AG04449 (cell line): ENCODE results near the gene DUSP16.
"Not testable (repeated sequence)": the region's sequence is repeated elsewhere in the genome, so short reads cannot be mapped to it uniquely, and the experiment has no call there.

ENCODE experiments used
- CTCF ChIA-PET: fragments of 350-600 bp; formaldehyde crosslinking; extraction: SDS; loops from one replicate; lab custom pipeline; 2021; ENCODE audit warnings: antibody characterized with exemption; lab: Yijun Ruan, JAX
- POLR2A ChIA-PET: fragments of 400-600, 350-600 bp; formaldehyde crosslinking; extraction: SDS; loops from one replicate; lab custom pipeline; 2020; ENCODE audit warnings: antibody characterized with exemption, inconsistent platforms; lab: Yijun Ruan, JAX
- DNase-seq: peaks from one replicate; pipeline ENCODE4 v3.0.0-alpha.2; 2010; ENCODE audit warnings: low read depth, low spot score
- H3K4me3 ChIP-seq: 2 replicates; pipeline ENCODE4 v1.5.1; 2011; ENCODE audit warnings: low read depth, mild to moderate bottlenecking, control low read depth, low read length
- TF ChIP-seq, protein P1 (sequence below): IDR thresholded peaks from one replicate; pipeline ENCODE4 v1.5.1; 2011; ENCODE audit warnings: mild to moderate bottlenecking, moderate library complexity, low read length, control low read depth, inconsistent platforms; ENCODE audit not compliant: insufficient read depth; ENCODE audit errors: missing control alignments

The DUSP16 gene

DNA sequence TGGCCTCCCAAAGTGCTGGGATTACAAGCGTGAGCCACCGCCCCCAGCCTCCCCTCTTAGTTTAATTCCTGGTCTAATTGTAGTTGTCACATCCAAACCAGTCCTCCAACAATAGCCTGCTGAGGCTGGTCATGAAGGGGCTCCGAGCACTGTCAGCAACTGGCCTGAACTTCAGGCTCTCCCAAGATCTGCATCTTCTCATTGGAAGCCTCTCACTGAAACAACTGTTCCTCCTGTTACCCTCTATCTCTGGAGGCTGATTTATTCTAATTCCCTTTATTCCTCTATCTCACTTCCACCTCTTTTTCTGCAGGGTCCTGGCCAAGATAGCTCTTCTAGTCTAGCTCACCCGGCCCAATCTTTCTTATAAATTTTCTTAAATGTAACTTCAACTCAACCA lies 89.4 kb downstream of the DUSP16 start:
- TF ChIP-seq, protein P1, sequence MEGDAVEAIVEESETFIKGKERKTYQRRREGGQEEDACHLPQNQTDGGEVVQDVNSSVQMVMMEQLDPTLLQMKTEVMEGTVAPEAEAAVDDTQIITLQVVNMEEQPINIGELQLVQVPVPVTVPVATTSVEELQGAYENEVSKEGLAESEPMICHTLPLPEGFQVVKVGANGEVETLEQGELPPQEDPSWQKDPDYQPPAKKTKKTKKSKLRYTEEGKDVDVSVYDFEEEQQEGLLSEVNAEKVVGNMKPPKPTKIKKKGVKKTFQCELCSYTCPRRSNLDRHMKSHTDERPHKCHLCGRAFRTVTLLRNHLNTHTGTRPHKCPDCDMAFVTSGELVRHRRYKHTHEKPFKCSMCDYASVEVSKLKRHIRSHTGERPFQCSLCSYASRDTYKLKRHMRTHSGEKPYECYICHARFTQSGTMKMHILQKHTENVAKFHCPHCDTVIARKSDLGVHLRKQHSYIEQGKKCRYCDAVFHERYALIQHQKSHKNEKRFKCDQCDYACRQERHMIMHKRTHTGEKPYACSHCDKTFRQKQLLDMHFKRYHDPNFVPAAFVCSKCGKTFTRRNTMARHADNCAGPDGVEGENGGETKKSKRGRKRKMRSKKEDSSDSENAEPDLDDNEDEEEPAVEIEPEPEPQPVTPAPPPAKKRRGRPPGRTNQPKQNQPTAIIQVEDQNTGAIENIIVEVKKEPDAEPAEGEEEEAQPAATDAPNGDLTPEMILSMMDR: no peak
- no peak for DNase-seq
- ChIA-PET POLR2A (no interaction called here), CTCF (interaction anchor here (0.8 to 1.5 kb wide), 3 partner anchors 21 to 182 kb away, joined by 3 read pairs; no protein-coding TSS in a partner anchor)
- no peak overlapping the region for H3K4me3 ChIP-seq

DNA sequence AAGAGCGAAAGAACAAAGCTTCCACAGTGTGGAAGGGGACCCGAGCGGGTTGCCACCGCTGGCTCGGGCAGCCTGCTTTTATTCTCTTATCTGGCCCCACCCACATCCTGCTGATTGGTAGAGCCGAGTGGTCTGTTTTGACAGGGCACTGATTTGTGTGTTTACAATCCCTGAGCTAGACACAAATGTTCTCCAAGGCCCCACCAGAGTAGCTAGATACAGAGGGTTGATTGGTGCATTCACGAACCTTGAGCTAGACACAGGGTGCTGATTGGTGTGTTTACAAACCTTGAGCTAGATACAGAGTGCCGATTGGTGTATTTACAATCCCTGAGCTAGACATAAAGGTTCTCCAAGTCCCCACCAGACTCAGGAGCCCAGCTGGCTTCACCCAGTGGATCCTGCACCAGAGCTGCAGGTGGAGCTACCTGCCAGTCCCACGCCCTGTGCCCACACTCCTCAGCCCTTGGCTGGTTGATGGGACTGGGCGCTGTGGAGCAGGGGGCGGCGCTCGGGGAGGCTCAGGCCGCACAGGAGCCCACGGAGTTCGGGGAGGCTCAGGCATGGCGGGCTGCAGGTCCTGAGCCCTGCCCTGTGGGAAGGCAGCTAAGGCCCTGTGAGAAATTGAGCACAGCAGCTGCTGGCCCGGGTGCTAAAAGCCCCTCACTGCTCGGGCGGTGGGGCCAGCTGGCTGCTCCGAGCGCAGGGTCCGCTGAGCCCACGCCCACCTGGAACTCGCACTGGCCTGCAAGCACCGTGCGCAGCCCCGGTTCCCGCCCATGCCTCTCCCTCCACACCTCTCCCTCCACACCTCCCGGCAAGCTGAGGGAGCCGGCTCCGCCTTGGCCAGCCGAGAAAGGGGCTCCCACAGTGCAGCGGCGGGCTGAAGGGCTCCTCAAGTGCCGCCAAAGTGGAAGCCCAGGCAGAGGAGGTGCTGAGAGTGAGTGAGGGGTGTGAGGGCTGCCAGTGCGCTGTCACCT lies 90.4 kb downstream of the DUSP16 start:
- CTCF ChIA-PET: interaction anchor here (1.1 to 1.5 kb wide), 2 partner anchors 23 to 183 kb away, joined by 3 read pairs; no protein-coding TSS in a partner anchor
- POLR2A ChIA-PET, DNase-seq, H3K4me3 ChIP-seq: not testable (repeated sequence)

DNA sequence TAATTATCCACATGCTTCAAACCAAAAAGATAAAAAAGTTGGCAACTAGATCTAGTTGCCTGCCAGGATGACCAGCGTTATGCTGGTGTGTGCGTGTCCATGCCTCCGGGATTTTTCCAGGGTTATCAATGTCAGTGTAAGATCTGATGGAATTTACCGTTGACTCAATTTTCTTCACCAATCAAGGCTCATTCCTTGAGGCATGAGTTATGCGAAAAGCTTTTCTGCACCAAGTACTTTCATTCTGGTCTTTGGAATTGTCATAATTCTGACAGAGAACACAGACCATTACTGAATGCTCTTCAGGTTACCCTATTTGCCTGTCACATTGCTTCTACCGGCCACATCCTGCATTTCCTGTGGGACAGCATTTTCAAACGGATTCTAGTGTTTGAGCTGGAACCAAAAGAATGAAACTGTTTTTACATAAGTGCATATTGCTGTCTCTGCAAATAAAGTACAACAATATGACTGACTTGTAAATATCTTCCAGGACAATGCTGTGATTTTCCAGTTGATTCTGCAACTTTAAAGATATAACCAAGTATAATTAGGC lies 91.8 kb downstream of the DUSP16 start:
- TF ChIP-seq, protein P1: no peak
- ChIA-PET POLR2A (interaction anchor here (1.1 kb wide), 1 partner anchor 9 kb away, joined by 3 read pairs; no protein-coding TSS in a partner anchor), CTCF (no interaction called here)
- H3K4me3 ChIP-seq: no peak overlapping the region
- no peak for DNase-seq

DNA sequence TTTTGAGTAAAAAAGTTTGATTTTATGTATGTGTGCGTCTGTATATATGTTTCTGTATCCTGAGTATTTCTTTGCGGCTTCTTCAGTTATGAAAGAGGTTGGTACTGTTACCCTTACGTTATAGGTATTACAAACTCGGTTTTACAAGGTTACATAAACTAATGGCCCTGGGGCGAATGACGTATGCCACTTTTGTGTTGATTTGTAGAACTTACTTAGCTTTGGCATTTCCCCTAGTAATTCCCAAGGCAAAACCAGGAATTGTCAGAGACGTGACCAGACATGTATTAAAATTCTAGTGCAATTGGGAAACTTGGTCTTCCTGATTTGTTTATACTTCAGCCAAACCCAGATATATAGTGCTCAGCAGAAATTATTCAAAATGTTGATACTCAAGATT lies 93.3 kb downstream of the DUSP16 start:
- no peak for DNase-seq
- no peak overlapping the region for H3K4me3 ChIP-seq
- ChIA-PET CTCF (no interaction called here), POLR2A (no interaction called here)
- TF ChIP-seq, protein P1: no peak

DNA sequence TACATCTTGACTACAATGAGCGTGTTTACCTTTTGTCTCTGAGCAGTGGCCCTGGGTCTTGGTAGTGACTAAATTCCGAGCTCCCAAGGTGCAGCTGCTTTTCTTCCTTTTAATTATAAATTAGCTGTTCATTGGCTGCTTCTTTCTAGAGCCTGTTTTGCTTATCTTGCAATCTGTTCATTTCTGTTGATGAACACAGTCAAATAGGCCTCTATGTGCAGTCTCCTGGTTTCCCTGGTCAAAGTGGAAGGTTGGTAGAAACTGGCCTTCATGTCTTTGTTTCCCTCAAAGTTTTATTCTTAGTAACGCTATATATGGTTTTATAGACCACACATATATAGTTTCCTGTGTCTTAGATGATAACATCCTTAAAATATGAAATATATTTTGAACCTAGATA lies 94.1 kb downstream of the DUSP16 start:
- CTCF ChIA-PET: no interaction called here
- TF ChIP-seq, protein P1: no peak

DNA sequence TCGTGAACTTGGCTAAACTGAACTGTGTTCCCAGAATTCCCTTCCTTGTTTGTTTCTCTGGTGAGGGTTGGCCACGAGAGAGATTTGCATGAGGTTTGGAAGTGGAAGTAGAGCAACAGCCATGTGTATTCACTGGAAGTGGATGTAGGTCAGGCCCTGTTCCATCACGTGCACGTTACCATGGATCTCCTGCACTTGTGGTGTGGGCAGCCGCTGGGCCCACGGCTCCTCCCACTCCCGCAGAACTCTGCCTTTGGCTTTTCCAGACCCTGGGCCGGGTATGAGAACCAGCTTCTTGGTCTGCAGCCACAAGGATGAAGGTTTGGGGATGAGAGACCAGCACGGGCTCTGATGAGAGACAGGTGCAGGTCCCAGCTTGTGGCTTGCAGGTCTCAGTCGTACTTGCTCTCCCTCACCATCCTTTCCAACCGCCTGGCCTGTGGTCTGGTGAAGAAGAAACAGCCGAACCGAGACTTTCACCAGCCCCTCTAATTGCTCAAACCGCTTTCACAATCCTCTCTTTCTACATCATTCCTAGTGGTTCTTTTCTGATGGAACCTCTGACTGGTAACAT lies 94.9 kb downstream of the DUSP16 start:
- no peak for DNase-seq
- TF ChIP-seq, protein P1: no peak
- POLR2A ChIA-PET: no interaction called here
- CTCF ChIA-PET: no interaction called here
- H3K4me3 ChIP-seq: no peak overlapping the region

More for the DNA sequence above, 94.1 kb downstream of the DUSP16 start:
- POLR2A ChIA-PET: interaction anchor here (0.6 kb wide), 1 partner anchor 12 kb away, joined by 3 read pairs; no protein-coding TSS in a partner anchor
- no peak overlapping the region for H3K4me3 ChIP-seq
- DNase-seq: no peak
